Kidney epithelial cell (primary cell): ENCODE results near the gene UQCC5. TPM values are rescaled to one million over a fixed set of nuclear protein-coding genes. Genes with fewer than 3 reads are reported as not detected.

Source experiments
- DNase-seq: peaks from one replicate; pipeline ENCODE4 v3.0.0-alpha.2; 2010; ENCODE audit warnings: low read depth
- H3K27me3 ChIP-seq: 2 replicates; pipeline ENCODE4 v1.6.0; 2011; ENCODE audit warnings: low read length; ENCODE audit not compliant: control insufficient read depth, insufficient read depth
- H3K36me3 ChIP-seq: 2 replicates; pipeline ENCODE4 v1.5.1; 2011; ENCODE audit warnings: low read length; ENCODE audit not compliant: control insufficient read depth, insufficient read depth
- H3K4me3 ChIP-seq: 2 replicates; pipeline ENCODE4 v1.5.1; 2011; ENCODE audit warnings: low read depth, mild to moderate bottlenecking, control low read depth, low read length
- CTCF ChIP-seq: IDR thresholded peaks from 2 replicates; pipeline ENCODE4 v1.5.1; 2011; ENCODE audit warnings: mild to moderate bottlenecking, moderate library complexity, low read length, control low read depth, inconsistent platforms; ENCODE audit not compliant: insufficient read depth, poor library complexity, severe bottlenecking
- total RNA-seq: library from RNA; depleted of rRNA; stranded (reverse); fragments of >200 nt; gene quantifications from 2 replicates; pipeline ENCODE4 v1.2.3, GENCODE V29; 2015

UQCC5 gene
- total RNA-seq, 1 donor from 2014 or later, result 97.6 TPM

- Histone ChIP-seq H3K36me3 (peaks cover 3% of the 10 kb centered on the region), H3K4me3 (no peak overlapping the region), H3K27me3 (no peaks in the 10 kb centered on the region)
- no peak for DNase-seq
- TF ChIP-seq CTCF, result no peak
These were observed 9.2 kb upstream of the UQCC5 start for GRCh38 chr3:52527039-52527731.

GRCh38 chr3:52527732-52528585, 8.4 kb upstream of the UQCC5 start:
- Histone ChIP-seq H3K4me3 (no peak overlapping the region), H3K27me3 (no peaks in the 10 kb centered on the region), H3K36me3 (peaks cover 3% of the 10 kb centered on the region)
- DNase-seq, result no peak
- no peak for TF ChIP-seq CTCF

GRCh38 chr3:52528586-52529375, 7.6 kb upstream of the UQCC5 start:
- Histone ChIP-seq H3K36me3 (peaks cover 3% of the 10 kb centered on the region), H3K27me3 (no peaks in the 10 kb centered on the region), H3K4me3 (no peak overlapping the region)
- TF ChIP-seq CTCF, result no peak
- no peak for DNase-seq

- no peak for TF ChIP-seq CTCF
- no peak overlapping the region for H3K4me3 ChIP-seq
- no peak for DNase-seq
These were observed 6.8 kb upstream of the UQCC5 start for GRCh38 chr3:52529376-52530333.

More at GRCh38 chr3:52529376-52530333, 6.8 kb upstream of the UQCC5 start:
- no peaks in the 10 kb centered on the region for H3K36me3 ChIP-seq
- H3K27me3 ChIP-seq, result no peaks in the 10 kb centered on the region
